ENCODE measurements around the gene TSPAN32. TPM values are rescaled to one million over a fixed set of nuclear protein-coding genes. Genes with fewer than 3 reads are reported as not detected.

The TSPAN32 gene
- polyA plus RNA-seq, 1 donor from 2014 or later, result 7.1 TPM

Other genes with a start within 250 kb of the TSPAN32 start
- gene IGF2, start 162.6 kb upstream of the TSPAN32 start, polyA plus RNA-seq, result not detected
- gene INS, start 140.8 kb upstream of the TSPAN32 start, polyA plus RNA-seq, result not detected
- not detected for gene TH, start 130.2 kb upstream of the TSPAN32 start, polyA plus RNA-seq
- 5.0 TPM for gene ASCL2, start 31.4 kb upstream of the TSPAN32 start, polyA plus RNA-seq
- gene C11orf21, start 95 bp upstream of the TSPAN32 start, polyA plus RNA-seq, result 6.2 TPM
- 195 TPM for gene CD81, start 75.3 kb downstream of the TSPAN32 start, polyA plus RNA-seq
- 86.8 TPM for gene TSSC4, start 98.7 kb downstream of the TSPAN32 start, polyA plus RNA-seq
- not detected for gene TRPM5, start 142.5 kb downstream of the TSPAN32 start, polyA plus RNA-seq
- 20.5 TPM for gene KCNQ1, start 143.0 kb downstream of the TSPAN32 start, polyA plus RNA-seq